ENCODE results near the gene BDKRB2.

The BDKRB2 gene

DNA sequence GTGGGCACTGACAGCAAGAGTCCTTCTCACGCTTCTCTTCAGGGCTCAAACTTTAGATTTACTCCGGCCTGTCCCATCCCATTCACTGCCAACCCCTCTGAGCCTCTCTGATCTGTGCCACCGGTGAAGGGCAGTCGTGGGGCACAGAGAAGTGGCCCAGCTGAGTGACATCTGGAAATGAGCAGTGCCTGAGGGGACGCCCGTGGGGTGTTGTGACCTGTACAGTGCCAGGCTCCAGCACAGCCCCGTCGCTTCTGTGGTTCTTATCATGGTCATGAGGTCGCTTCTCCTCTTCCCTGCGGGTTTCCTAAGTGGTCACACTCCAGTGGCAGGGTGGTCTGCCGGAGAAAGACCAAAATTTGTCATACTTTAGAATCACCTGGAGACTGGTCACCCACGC, 4.1 kb downstream of the BDKRB2 start:
- TF ChIP-seq, protein P1, sequence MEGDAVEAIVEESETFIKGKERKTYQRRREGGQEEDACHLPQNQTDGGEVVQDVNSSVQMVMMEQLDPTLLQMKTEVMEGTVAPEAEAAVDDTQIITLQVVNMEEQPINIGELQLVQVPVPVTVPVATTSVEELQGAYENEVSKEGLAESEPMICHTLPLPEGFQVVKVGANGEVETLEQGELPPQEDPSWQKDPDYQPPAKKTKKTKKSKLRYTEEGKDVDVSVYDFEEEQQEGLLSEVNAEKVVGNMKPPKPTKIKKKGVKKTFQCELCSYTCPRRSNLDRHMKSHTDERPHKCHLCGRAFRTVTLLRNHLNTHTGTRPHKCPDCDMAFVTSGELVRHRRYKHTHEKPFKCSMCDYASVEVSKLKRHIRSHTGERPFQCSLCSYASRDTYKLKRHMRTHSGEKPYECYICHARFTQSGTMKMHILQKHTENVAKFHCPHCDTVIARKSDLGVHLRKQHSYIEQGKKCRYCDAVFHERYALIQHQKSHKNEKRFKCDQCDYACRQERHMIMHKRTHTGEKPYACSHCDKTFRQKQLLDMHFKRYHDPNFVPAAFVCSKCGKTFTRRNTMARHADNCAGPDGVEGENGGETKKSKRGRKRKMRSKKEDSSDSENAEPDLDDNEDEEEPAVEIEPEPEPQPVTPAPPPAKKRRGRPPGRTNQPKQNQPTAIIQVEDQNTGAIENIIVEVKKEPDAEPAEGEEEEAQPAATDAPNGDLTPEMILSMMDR (IDR thresholded peaks at IDR 0.05; ENCODE audit: borderline replicate concordance, control extremely low read depth, extremely low read depth, insufficient read depth, missing control alignments), result no peak
- DNase-seq (ENCODE audit: low spot score), result no peak
- in situ Hi-C loops (cut with MboI; ENCODE audit: low sequenced_read_pairs, unreplicated experiment), result no loop called here

DNA sequence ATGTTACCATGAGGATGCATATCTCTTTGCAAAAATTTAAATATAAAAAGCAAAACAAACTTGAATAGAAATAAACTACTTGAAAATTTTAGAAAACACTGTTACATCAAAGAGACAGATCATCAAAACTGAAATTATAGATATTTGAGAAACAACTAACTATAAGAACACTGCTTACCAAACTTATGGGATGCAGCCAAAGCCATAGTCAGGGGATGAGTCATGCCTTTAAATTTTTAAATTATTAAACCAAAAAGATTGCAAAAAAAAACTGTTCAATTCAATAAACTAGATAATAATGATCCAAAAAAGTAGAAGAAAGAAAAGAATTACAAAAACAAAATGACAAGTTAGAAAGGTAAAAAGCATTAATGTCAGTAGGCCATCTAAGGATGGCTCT, 7.5 kb downstream of the BDKRB2 start:
- TF ChIP-seq, protein P1 (IDR thresholded peaks at IDR 0.05; ENCODE audit: borderline replicate concordance, control extremely low read depth, extremely low read depth, insufficient read depth, missing control alignments), result no peak
- in situ Hi-C loops (cut with MboI; ENCODE audit: low sequenced_read_pairs, unreplicated experiment), result no loop called here
- DNase-seq (ENCODE audit: low spot score), result no peak

DNA sequence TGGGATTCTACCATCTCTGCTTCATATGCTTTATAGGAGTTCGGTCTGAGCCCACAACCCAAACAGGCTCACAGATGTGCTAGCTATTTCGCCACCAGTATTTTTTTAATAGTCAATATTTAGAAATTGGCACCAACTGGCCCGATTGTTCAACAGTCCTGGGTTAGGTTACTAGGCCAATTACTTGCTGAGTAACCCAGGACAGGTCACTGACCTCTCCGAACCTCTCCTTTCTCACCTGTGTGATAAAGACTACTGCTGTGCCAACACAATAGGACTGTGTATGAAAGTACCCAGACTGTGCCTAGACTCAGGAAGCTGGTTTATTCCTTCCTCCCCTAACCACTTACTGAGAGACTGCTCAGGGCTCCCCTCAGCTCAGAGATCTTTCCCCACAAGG, 8.3 kb downstream of the BDKRB2 start:
- no peak for DNase-seq (ENCODE audit: low spot score)
- in situ Hi-C loops (cut with MboI; ENCODE audit: low sequenced_read_pairs, unreplicated experiment), result no loop called here
- TF ChIP-seq, protein P1 (IDR thresholded peaks at IDR 0.05; ENCODE audit: borderline replicate concordance, control extremely low read depth, extremely low read depth, insufficient read depth, missing control alignments), result no peak

DNA sequence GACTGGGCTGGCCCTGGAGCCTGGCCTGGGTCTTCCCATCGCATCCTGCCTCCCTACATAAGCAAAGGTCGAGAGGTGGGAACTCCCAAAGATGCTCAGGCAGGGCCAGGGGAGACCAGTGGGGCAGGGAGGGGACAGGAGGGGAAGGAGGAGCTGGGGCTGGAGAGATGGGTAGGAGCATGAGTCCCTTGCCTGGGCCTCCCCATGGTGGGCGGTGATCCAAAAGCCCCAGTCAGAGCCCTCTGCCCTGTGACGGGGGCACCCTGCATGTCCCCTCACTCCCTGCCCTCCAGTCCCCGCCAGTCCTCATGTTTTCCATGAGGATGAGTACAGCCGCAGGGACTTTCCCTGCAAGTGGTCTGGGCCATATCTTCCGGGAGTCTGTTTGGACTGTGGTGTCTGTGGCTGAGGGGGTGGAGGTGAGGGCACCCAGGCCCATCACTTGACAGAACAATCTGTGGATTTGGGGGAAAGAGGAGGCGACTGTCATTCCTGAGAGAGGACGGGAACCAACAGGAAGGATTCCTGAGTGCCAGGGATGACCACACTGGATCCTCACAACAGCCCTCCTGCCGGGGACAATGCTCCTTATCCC, 9.3 kb downstream of the BDKRB2 start:
- in situ Hi-C loops (cut with MboI; ENCODE audit: low sequenced_read_pairs, unreplicated experiment), result no loop called here
- DNase-seq (ENCODE audit: low spot score), result no peak
- TF ChIP-seq, protein P1 (IDR thresholded peaks at IDR 0.05; ENCODE audit: borderline replicate concordance, control extremely low read depth, extremely low read depth, insufficient read depth, missing control alignments), result no peak

DNA sequence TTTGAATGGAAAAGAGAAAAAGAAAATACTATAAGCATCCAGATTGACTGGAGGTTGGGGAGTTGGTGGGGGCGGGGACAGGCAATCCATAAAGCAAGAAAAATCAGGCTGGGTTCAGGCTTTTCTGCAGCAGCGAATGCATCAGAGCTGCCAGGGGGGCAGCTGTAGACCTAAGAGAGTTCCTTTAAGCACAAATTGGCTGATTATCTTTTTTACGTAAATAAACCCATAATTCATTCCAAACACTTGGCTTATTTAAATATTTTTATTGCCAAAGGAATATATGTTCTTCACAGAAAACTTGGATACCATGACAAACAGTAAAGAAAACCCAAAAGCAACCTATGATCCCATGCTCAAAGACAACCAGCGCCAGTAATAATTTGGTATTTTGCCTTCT, 10.2 kb downstream of the BDKRB2 start:
- DNase-seq (ENCODE audit: low spot score), result no peak
- in situ Hi-C loops (cut with MboI; ENCODE audit: low sequenced_read_pairs, unreplicated experiment), result no loop called here
- TF ChIP-seq, protein P1 (IDR thresholded peaks at IDR 0.05; ENCODE audit: borderline replicate concordance, control extremely low read depth, extremely low read depth, insufficient read depth, missing control alignments), result no peak

DNA sequence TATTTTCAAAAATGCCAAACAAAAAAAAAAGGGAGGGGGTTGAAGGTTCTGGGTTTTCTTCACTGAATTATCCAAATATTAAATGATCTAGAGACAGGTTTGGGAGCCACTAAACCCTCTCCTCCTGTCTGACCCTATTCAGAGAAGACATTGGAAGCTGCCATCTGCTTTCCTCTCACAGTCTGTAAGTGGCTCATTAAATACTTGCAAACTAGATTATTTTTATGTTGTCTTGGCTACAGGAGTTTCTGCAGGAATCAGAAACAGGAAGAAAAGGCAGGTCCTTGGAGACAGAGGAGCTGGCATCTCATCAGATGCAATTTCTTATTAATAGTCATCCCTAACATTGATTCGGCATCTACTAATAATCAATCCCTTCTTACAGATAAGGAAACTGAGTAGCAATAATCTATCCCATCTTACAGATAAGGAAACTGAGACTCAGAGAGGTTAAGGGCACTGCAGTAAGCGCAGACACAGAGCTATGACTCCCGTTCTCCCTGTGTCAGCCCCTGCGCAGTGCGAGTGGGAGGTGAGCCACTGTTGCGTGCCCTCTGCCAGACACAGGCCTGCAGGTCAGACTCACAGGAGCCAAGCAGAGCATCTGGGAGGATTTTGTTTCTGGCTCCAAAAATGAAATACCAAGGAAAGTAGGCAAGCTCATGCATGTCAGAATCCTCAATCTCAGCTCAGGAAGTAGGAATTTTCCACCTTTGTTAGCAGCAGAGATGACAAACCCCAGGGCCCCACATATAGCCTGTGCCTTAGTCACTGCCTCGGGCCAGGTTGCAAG, 11.0 kb downstream of the BDKRB2 start:
- TF ChIP-seq, protein P1 (IDR thresholded peaks at IDR 0.05; ENCODE audit: borderline replicate concordance, control extremely low read depth, extremely low read depth, insufficient read depth, missing control alignments), result no peak
- in situ Hi-C loops (cut with MboI; ENCODE audit: low sequenced_read_pairs, unreplicated experiment), result no loop called here
- no peak for DNase-seq (ENCODE audit: low spot score)
